B cell (primary cell): ENCODE measurements around the gene NUP210L. TPM values are rescaled to one million over a fixed set of nuclear protein-coding genes. Genes with fewer than 3 reads are reported as not detected.

ENCODE experiments used
- ATAC-seq: fragments of 200-7000 bp; cut with Tn5 transposase; one replicate; pipeline ENCODE4 v1.10.0; 2021; ENCODE audit warnings: low read depth, mild to moderate bottlenecking, moderate number of reproducible peaks, moderate library complexity
- CTCF ChIA-PET: fragments of 350-600 bp; sonication (Branson Sonifier 250); formaldehyde crosslinking; loops from one replicate; lab custom pipeline; 2021; ENCODE audit warnings: antibody characterized with exemption, inconsistent platforms; lab: Charles Lee
- POLR2A ChIA-PET: fragments of 350-600 bp; sonication (Branson Sonifier 250); formaldehyde crosslinking; loops from one replicate; lab custom pipeline; 2021; ENCODE audit warnings: antibody characterized with exemption; lab: Charles Lee
- DNase-seq: peaks from one replicate; pipeline ENCODE4 v3.0.0; 2013
- H2AFZ ChIP-seq: 2 replicates; pipeline ENCODE4 v1.6.1; 2012; ENCODE audit warnings: mild to moderate bottlenecking, low read depth, low read length; ENCODE audit not compliant: insufficient read depth, poor library complexity, severe bottlenecking
- H3K27ac ChIP-seq, 2 donors: 1 replicate in 1 of 2; 2 replicates in 1 of 2; pipeline ENCODE4 v1.5.1; 2012 to 2013; ENCODE audit warnings: low read length in 2 of 2, mild to moderate bottlenecking in 2 of 2, moderate library complexity in 1 of 2
- H3K27me3 ChIP-seq, 4 experiments: fragments of 200-600 bp in 1 of 4; sonication (generic) in 1 of 4; replicated peaks in 1 of 4; 1 replicate in 2 of 4; 2 replicates in 2 of 4; pipeline versions ENCODE4 v1.6.1 to v1.7.0; 2013 to 2016; ENCODE audit warnings: low read length in 3 of 4, mild to moderate bottlenecking in 2 of 4, mixed read lengths in 1 of 4, moderate library complexity in 1 of 4; ENCODE audit not compliant: insufficient read depth in 4 of 4, control insufficient read depth in 3 of 4; ENCODE audit errors: control extremely low read depth in 1 of 4
- H3K36me3 ChIP-seq, 2 experiments: replicated peaks in 1 of 2; 1 replicate in 1 of 2; 2 replicates in 1 of 2; pipeline versions ENCODE4 v1.6.1 to v1.7.1; 2013; ENCODE audit warnings: low read length in 1 of 2; ENCODE audit not compliant: insufficient read depth in 2 of 2, control insufficient read depth in 1 of 2; ENCODE audit errors: control extremely low read depth in 1 of 2, extremely low read depth in 1 of 2
- H3K4me1 ChIP-seq, 2 donors: fragments of 200-600 bp in 1 of 2; sonication (generic) in 1 of 2; 1 replicate in 1 of 2; 2 replicates in 1 of 2; pipeline versions ENCODE4 v1.5.1 to v1.6.1; 2013 to 2017; ENCODE audit warnings: low read length in 2 of 2; ENCODE audit not compliant: control insufficient read depth in 2 of 2, insufficient read depth in 2 of 2
- H3K4me2 ChIP-seq: replicated peaks from 2 replicates; pipeline ENCODE3; 2012; ENCODE audit warnings: mild to moderate bottlenecking, low read depth, low read length; ENCODE audit not compliant: poor library complexity, severe bottlenecking
- H3K4me3 ChIP-seq, 5 experiments: fragments of 200-600 bp in 1 of 5; sonication (generic) in 1 of 5; 1 replicate in 3 of 5; 2 replicates in 2 of 5; pipeline versions ENCODE4 v1.5.1 to v1.7.0; 2011 to 2016; ENCODE audit warnings: low read length in 4 of 5, mild to moderate bottlenecking in 4 of 5, low read depth in 2 of 5, control low read depth in 1 of 5, moderate library complexity in 1 of 5; ENCODE audit not compliant: insufficient read depth in 1 of 5; ENCODE audit errors: control extremely low read depth in 1 of 5, extremely low read depth in 1 of 5
- H3K79me2 ChIP-seq: fragments of 200-600 bp; sonication (generic); one replicate; pipeline ENCODE4 v1.6.0; 2016; ENCODE audit warnings: low read length; ENCODE audit not compliant: control insufficient read depth, insufficient read depth
- H3K9ac ChIP-seq: fragments of 200-600 bp; sonication (generic); 2 replicates; pipeline ENCODE4 v1.6.1; 2017; ENCODE audit warnings: mild to moderate bottlenecking, low read length, moderate library complexity
- H3K9me3 ChIP-seq, 3 donors: one replicate each; pipeline versions ENCODE4 v1.6.1 to v1.7.1; 2013; ENCODE audit warnings: low read length in 2 of 3; ENCODE audit not compliant: control insufficient read depth in 2 of 3, insufficient read depth in 1 of 3; ENCODE audit errors: control extremely low read depth in 1 of 3
- H4K20me1 ChIP-seq: 2 replicates; pipeline ENCODE4 v1.6.0; 2012; ENCODE audit warnings: mild to moderate bottlenecking, low read length; ENCODE audit not compliant: insufficient read depth, control insufficient read depth, poor library complexity, severe bottlenecking
- H3K27ac Mint-ChIP-seq: one replicate; pipeline ENCODE4 v1.8.0; 2021; ENCODE audit warnings: mixed read lengths
- H3K27me3 Mint-ChIP-seq: one replicate; pipeline ENCODE4 v1.8.0; 2021; ENCODE audit warnings: mixed read lengths
- H3K4me1 Mint-ChIP-seq: one replicate; pipeline ENCODE4 v1.8.0; 2021; ENCODE audit warnings: mixed read lengths
- H3K4me3 Mint-ChIP-seq: one replicate; pipeline ENCODE4 v1.8.0; 2021; ENCODE audit warnings: mixed read lengths
- H3K9me3 Mint-ChIP-seq: one replicate; pipeline ENCODE4 v1.8.0; 2022; ENCODE audit warnings: mixed read lengths; ENCODE audit not compliant: insufficient read depth
- CTCF ChIP-seq: fragments of 200-600 bp; IDR thresholded peaks from one replicate; pipeline ENCODE4 v1.8.0; 2022; ENCODE audit warnings: antibody characterized with exemption, mild to moderate bottlenecking
- EZH2 ChIP-seq: IDR thresholded peaks from 2 replicates; pipeline ENCODE4 v1.6.1; 2012; ENCODE audit warnings: borderline replicate concordance, low read depth, mild to moderate bottlenecking, moderate library complexity, low read length; ENCODE audit not compliant: insufficient read depth, poor library complexity, severe bottlenecking
- WGBS: methylation state at CpG from one replicate; pipeline ENCODE4 v1.1.5; 2013; ENCODE audit warnings: missing lambda C conversion rate; ENCODE audit not compliant: insufficient coverage; 5-methylcytosine and 5-hydroxymethylcytosine counted together
- intact Hi-C: fragments of 100-400 bp; cut with micrococcal nuclease; formaldehyde crosslinking; loops from one replicate; pipeline ENCODE4 v1.10.0; 2022
- polyA plus RNA-seq: library from polyadenylated mRNA; depleted of rRNA; stranded (reverse); fragments of >200 nt; gene quantifications from 2 replicates; pipeline ENCODE4 v1.2.3, GENCODE V29; 2012
- total RNA-seq, 2 donors: library from RNA; stranded (reverse); fragments of 120-200 nt in 1 of 2; gene quantifications; 1 replicate in 1 of 2; 2 replicates in 1 of 2; pipeline versions ENCODE4 v1.2.3 to v1.2.4, GENCODE V29; 2013 to 2022

The NUP210L gene
- total and polyA plus RNA-seq, 2 donors (not counting 1 experiment from before 2014, with no cell fraction given): 0.04 to 0.20 TPM

- no peaks in the 10 kb centered on the region for H3K9me3 Mint-ChIP-seq
- H3K4me1 Mint-ChIP-seq: no peaks in the 10 kb centered on the region
- H3K27me3 Mint-ChIP-seq: no peaks in the 10 kb centered on the region
- Histone ChIP-seq H3K4me2 (no peak overlapping the region), H3K9me3 (no peaks in the 10 kb centered on the region), H3K4me1 (no peaks in the 10 kb centered on the region), H3K36me3 (no peaks in the 10 kb centered on the region), H3K27ac (no peak overlapping the region), H3K9ac (no peak overlapping the region), H3K79me2 (no peaks in the 10 kb centered on the region), H3K27me3 (no peaks in the 10 kb centered on the region), H2AFZ (no peak overlapping the region), H4K20me1 (no peaks in the 10 kb centered on the region), H3K4me3 (no peak overlapping the region)
- ChIA-PET POLR2A (no interaction called here), CTCF (no interaction called here)
- H3K4me3 Mint-ChIP-seq: no peak overlapping the region
- H3K27ac Mint-ChIP-seq: no peak overlapping the region
- intact Hi-C loops: no loop called here
- TF ChIP-seq EZH2 (no peak), CTCF (no peak)
- no CpG with 5 or more reads among the region's 1 CpG for WGBS
- DNase-seq (no peak), ATAC-seq (no peak)
Measured at GRCh38 chr1:154019940-154020339, 134.9 kb downstream of the NUP210L start.

GRCh38 chr1:154019269-154019668, 135.6 kb downstream of the NUP210L start:
- H3K9me3 Mint-ChIP-seq: no peaks in the 10 kb centered on the region
- ChIA-PET POLR2A (no interaction called here), CTCF (no interaction called here)
- 100% methylated on average over 2 of the region's 4 CpGs for WGBS
- no peak for TF ChIP-seq EZH2
- TF ChIP-seq CTCF: no peak
- Histone ChIP-seq H3K9ac (no peak overlapping the region), H3K36me3 (no peaks in the 10 kb centered on the region), H3K4me2 (no peak overlapping the region), H3K27me3 (no peaks in the 10 kb centered on the region), H3K79me2 (no peaks in the 10 kb centered on the region), H3K27ac (no peak overlapping the region), H3K4me1 (no peaks in the 10 kb centered on the region), H2AFZ (no peak overlapping the region), H3K9me3 (no peaks in the 10 kb centered on the region), H4K20me1 (no peaks in the 10 kb centered on the region), H3K4me3 (no peak overlapping the region)
- ATAC-seq: no peak
- no peaks in the 10 kb centered on the region for H3K4me1 Mint-ChIP-seq
- no peak overlapping the region for H3K4me3 Mint-ChIP-seq
- intact Hi-C loops: no loop called here
- no peaks in the 10 kb centered on the region for H3K27me3 Mint-ChIP-seq
- no peak overlapping the region for H3K27ac Mint-ChIP-seq
- DNase-seq: no peak
